GM12878 (cell line): ENCODE data around the gene NRM. TPM values are rescaled to one million over a fixed set of nuclear protein-coding genes. Genes with fewer than 3 reads are reported as not detected.

Source experiments
- CREB1 ChIP-seq: IDR thresholded peaks from 2 replicates; pipeline ENCODE4 v1.6.1; 2012; ENCODE audit warnings: low read depth, mild to moderate bottlenecking, inconsistent platforms
- EED ChIP-seq: sonication (generic); IDR thresholded peaks from 2 replicates; pipeline ENCODE4 v1.6.1; 2016; ENCODE audit warnings: antibody characterized with exemption, low read depth
- IKZF2 ChIP-seq, 2 experiments: fragments of 450-650 bp; IDR thresholded peaks; 2 replicates each; pipeline ENCODE4 v1.6.1; 2017; ENCODE audit warnings: mild to moderate bottlenecking in 2 of 2, moderate library complexity in 2 of 2
- JUNB ChIP-seq: IDR thresholded peaks from 2 replicates; pipeline ENCODE4 v1.6.1; 2016; ENCODE audit warnings: antibody characterized with exemption, mild to moderate bottlenecking
- MLLT1 ChIP-seq: fragments of 450-650 bp; IDR thresholded peaks from 2 replicates; pipeline ENCODE4 v1.6.1; 2016; ENCODE audit warnings: mild to moderate bottlenecking
- NRF1 ChIP-seq: conservative IDR thresholded peaks from 2 replicates; pipeline ENCODE4 v1.6.1; 2011; ENCODE audit warnings: mild to moderate bottlenecking, low read depth, low read length, improper control_type of control experiment
- SIX5 ChIP-seq: IDR thresholded peaks from 2 replicates; pipeline ENCODE4 v1.6.1; 2011; ENCODE audit warnings: mild to moderate bottlenecking, low read depth, low read length, moderate library complexity; ENCODE audit not compliant: severe bottlenecking
- SMC3 ChIP-seq: IDR thresholded peaks from 2 replicates; pipeline ENCODE4 v1.6.1; 2011; ENCODE audit warnings: low read length, improper control_type of control experiment, borderline replicate concordance
- SPI1 ChIP-seq: IDR thresholded peaks from 2 replicates; pipeline ENCODE4 v1.6.1; 2011; ENCODE audit warnings: low read depth, mild to moderate bottlenecking, low read length, moderate library complexity, borderline replicate concordance; ENCODE audit not compliant: insufficient read depth
- YY1 ChIP-seq: IDR thresholded peaks from 2 replicates; pipeline ENCODE4 v1.6.1; 2011; ENCODE audit warnings: low read depth, mild to moderate bottlenecking, low read length
- polyA plus RNA-seq, 11 experiments: library from polyadenylated mRNA; depleted of rRNA in 4 of 11; unstranded in 6 of 11; stranded (reverse) in 5 of 11; fragments of >200 nt; fragmentation: Nextera tagmentation in 4 of 11; fragmentation: Illumina TruSeq in 1 of 11; extraction: Ambion mirVana in 4 of 11; extraction: Trizol in 1 of 11; gene quantifications; 1 replicate in 1 of 11; 2 replicates in 10 of 11; pipeline versions ENCODE4 v1.2.1 to v1.2.3, GENCODE V29; 2011 to 2016; ENCODE audit warnings: inconsistent platforms in 2 of 11, missing spikeins in 2 of 11, low read depth in 1 of 11
- total RNA-seq, 4 experiments: library from RNA; depleted of rRNA in 3 of 4; stranded (reverse); fragments of >200 nt in 3 of 4; fragmentation: Illumina TruSeq in 1 of 4; extraction: Trizol in 1 of 4; gene quantifications; 2 replicates each; pipeline versions ENCODE4 v1.2.1 to v1.2.3, GENCODE V29; 2013 to 2021
- TF ChIP-seq, protein P1 (sequence below): IDR thresholded peaks from 2 replicates; pipeline ENCODE4 v1.6.1; 2012; ENCODE audit warnings: improper control_type of control experiment, low read depth, low read length; ENCODE audit not compliant: insufficient replicate concordance
- TF ChIP-seq, protein P2 (sequence below): IDR thresholded peaks from 2 replicates; pipeline ENCODE4 v1.6.1; 2011; ENCODE audit warnings: mild to moderate bottlenecking, low read depth, low read length, moderate library complexity; ENCODE audit not compliant: insufficient replicate concordance

The NRM gene
- total and polyA plus RNA-seq, 10 of the 15 experiments (the other 5 are each of a cell fraction or from before 2014, with no cell fraction given) = 15.4 to 46.7 (median 29.0) TPM

DNA sequence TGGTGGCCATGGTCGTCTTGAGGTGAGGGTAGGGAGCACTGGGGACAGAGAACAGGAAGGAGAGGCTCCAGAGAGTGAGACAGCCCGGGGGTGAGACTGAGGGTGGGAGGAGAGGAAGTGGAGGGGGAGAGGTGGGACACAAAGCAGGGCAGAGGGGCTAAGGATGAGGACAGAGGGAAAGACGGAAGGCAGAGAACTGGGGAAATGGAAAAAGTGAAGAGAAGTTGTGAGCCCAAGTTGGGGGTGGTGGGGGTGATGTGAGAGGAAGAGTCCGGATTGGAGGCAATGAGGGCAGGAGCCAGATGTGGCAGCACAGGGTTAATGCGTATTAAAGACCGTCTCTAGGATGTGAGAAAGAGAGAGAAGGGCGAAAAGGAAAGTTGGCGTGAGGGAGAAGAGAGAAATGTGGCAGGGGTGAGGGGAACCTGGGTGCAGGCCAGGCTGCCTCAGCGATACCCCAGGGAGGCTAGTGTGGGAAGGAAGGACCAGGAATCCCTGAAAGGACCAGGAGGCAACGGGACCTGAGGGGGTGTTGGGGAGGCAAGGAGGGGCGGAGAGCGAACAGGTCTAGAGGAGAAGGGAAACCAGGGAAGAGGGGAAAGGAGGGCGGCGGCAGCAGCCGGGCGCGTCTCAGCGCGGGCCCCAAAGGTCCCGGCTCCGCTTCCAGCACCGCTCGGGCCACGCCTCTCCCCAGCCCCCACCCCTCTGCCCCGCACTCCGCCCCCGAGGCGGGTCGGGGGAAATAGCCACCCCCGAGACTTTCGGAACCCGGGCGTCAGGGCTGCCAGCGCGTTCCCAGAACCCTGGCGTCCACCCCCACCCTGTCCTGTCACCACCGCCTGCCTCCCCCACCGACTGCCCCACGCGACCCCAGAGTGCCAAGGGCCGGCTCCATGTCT is 4.5 kb downstream of the NRM start, which contains the start of gene PPP1R18 (continued):
- TF ChIP-seq, protein P1, sequence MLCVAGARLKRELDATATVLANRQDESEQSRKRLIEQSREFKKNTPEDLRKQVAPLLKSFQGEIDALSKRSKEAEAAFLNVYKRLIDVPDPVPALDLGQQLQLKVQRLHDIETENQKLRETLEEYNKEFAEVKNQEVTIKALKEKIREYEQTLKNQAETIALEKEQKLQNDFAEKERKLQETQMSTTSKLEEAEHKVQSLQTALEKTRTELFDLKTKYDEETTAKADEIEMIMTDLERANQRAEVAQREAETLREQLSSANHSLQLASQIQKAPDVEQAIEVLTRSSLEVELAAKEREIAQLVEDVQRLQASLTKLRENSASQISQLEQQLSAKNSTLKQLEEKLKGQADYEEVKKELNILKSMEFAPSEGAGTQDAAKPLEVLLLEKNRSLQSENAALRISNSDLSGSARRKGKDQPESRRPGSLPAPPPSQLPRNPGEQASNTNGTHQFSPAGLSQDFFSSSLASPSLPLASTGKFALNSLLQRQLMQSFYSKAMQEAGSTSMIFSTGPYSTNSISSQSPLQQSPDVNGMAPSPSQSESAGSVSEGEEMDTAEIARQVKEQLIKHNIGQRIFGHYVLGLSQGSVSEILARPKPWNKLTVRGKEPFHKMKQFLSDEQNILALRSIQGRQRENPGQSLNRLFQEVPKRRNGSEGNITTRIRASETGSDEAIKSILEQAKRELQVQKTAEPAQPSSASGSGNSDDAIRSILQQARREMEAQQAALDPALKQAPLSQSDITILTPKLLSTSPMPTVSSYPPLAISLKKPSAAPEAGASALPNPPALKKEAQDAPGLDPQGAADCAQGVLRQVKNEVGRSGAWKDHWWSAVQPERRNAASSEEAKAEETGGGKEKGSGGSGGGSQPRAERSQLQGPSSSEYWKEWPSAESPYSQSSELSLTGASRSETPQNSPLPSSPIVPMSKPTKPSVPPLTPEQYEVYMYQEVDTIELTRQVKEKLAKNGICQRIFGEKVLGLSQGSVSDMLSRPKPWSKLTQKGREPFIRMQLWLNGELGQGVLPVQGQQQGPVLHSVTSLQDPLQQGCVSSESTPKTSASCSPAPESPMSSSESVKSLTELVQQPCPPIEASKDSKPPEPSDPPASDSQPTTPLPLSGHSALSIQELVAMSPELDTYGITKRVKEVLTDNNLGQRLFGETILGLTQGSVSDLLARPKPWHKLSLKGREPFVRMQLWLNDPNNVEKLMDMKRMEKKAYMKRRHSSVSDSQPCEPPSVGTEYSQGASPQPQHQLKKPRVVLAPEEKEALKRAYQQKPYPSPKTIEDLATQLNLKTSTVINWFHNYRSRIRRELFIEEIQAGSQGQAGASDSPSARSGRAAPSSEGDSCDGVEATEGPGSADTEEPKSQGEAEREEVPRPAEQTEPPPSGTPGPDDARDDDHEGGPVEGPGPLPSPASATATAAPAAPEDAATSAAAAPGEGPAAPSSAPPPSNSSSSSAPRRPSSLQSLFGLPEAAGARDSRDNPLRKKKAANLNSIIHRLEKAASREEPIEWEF = no peak
- TF ChIP-seq YY1 (peak; percentile 21), EED (no peak), IKZF2 (IDR thresholded peaks at IDR 0.05) (peak; percentile 40 to 47; a peak in 3 of 4 replicates), JUNB (no peak), SPI1 (0 out of 2 replicates have a peak, but pooled peaks have one; percentile 24), NRF1 (no peak), MLLT1 (peak; percentile 74; the same call in 1 of the 2 replicates), SIX5 (no peak), SMC3 (0 out of 2 replicates have a peak, but pooled peaks have one; percentile 1), CREB1 (no peak)
- TF ChIP-seq, protein P2, sequence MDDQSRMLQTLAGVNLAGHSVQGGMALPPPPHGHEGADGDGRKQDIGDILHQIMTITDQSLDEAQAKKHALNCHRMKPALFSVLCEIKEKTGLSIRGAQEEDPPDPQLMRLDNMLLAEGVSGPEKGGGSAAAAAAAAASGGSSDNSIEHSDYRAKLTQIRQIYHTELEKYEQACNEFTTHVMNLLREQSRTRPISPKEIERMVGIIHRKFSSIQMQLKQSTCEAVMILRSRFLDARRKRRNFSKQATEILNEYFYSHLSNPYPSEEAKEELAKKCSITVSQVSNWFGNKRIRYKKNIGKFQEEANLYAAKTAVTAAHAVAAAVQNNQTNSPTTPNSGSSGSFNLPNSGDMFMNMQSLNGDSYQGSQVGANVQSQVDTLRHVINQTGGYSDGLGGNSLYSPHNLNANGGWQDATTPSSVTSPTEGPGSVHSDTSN = no peak
